ENCODE measurements around the gene PITX2.

Gene PITX2

DNA sequence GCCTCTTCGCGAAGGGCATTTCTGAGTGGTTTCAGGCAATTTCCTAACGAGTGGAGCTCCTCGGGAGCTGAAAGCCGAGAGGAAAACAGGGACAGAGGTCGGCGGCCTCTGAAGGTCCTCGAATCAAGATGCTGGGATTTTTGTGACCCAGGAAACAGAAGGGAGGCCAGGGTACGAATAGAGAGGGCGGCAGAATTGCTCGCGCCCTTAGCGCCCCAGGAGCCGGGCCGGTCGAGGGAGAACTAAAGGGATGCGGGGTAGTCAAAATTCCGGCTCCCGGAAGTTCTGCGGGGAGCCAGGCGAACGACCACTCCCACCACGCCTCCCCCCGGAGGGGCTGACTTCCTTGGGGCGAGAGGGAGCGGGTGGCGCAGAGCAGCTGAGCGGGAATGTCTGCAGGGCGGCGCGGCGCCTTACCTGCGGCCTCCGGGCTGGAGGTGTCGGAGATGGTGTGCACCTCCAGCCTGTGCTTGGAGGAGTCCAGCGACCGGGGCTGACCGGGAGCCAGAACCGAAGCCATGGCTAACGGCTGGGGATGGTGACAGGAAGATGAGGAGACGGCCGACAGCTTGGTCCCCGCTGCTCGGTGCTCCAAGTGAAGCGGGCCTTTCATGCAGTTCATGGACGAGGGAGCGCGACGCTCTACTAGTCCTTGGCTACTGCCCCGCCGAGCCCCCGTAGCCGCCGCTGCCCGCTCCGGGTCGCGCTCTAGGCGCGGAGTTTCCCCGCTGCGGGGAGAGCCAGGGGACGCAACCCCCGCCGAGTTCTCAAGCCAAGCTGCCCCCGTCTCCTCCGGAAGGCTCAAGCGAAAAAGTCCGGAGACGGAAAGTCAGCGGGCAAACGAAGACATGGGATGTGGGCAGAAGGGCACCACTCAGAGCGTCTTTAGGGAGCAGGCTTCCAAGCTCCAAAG is 782 bp downstream of the PITX2 start:
- no peak for DNase-seq

DNA sequence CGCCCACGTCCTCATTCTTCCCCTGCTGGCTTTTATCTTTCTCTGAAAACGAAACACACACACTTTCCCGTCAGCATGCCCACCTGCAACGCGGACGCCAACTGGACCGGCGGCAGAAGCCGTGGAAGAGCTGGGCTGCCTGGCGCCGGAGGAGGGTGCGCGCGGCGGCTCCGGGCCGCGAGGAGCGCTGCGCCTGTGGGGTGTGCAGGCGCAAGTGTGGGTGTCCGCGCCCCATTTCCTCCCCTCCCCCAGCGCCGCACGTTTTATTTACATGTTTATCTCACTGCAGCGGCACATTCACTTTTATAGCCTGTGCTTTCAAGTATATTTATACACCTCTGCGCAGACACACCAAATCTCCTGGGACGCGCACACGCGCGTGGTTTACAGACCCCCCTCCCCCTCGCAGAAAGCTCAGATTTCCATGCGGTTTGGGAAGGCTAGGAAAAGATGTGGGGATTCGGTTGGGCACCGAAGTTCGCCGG is 1.5 kb downstream of the PITX2 start:
- no peak for DNase-seq

DNA sequence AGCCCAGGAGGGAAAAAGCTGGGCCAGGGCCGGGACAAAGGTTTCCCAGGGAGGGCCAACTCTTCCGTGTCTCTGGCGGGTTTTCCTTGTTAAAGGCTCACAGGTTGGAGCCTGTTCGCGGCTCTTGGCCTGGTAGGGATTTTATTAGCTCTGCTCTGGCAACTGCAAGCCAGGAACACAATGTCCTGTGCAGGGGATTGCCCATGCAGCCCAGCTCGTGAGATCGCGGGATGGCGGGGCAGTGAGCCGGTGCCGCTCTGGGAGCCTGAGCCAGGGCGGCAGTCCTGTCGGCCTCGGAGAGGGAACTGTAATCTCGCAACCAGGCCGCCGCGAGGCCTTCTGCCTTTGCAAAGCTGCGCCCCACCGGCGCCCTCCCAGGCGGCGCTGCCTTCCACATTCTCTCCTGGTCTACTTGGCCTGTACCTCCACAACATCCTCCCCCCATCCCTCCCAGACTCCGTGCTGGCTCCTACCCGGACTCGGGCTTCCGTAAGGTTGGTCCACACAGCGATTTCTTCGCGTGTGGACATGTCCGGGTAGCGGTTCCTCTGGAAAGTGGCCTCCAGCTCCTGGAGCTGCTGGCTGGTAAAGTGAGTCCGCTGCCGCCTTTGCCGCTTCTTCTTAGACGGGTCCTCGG is 2.1 kb downstream of the PITX2 start:
- no peak for DNase-seq

DNA sequence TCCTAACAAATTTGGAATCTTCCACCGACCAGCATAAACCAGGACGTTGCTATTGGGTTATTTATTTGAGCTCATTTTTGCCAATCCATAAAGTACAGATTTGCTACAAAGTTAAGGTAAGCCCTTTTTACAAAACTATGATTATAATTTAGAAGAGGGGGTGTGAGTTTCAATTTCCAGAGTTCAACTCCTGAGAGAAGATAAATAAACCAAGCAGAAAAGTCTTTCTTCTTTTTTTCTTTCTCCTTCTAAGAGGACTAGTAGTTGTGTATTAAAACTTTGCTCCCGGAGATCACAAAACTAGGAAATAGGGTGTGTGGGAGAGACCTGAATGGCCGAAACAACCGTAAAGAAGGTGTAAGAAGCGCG is 2.6 kb downstream of the PITX2 start:
- no peak for DNase-seq

- DNase-seq, result no peak
These were observed 3.2 kb downstream of the PITX2 start for GRCh38 chr4:110619463-110620247.

DNA sequence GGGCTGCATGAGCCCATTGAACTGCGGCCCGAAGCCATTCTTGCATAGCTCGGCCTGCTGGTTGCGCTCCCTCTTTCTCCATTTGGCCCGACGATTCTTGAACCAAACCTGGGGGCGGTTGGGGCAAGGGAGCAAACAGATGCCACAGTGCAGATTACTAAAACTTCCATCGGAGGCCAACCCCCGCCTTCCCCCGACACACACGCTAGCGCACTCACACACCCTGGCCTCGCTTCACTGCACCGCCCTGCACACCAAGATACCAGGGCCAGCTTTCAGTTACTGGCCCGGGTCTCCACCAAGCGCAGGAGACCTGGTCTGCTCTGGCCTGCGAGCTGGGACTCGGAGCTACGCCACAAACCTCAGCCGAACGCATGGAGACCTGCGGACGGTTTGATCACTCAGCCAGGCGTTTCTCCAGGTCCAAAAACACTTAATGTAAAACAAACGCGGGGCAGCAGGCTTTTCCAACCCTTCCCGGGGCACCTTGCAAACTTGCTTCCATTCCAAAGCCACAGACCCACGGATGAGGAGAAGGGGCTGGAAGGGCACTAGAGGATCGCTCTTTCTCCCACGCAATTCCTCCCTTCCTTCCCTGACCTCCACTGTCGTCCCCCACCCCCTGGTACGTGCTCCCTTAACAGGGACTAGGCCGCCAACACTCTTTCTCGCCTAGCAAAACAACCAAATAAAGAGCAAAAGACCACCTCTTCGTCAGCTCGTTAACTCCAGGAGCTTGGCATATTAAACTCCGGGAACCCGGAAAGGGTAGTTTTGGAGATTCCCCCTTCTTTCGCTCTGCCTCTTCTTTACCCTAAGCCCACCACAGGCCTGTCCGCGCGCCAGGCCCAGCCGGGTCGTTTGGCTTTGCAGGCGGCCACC is 4.1 kb downstream of the PITX2 start:
- no peak for DNase-seq

DNA sequence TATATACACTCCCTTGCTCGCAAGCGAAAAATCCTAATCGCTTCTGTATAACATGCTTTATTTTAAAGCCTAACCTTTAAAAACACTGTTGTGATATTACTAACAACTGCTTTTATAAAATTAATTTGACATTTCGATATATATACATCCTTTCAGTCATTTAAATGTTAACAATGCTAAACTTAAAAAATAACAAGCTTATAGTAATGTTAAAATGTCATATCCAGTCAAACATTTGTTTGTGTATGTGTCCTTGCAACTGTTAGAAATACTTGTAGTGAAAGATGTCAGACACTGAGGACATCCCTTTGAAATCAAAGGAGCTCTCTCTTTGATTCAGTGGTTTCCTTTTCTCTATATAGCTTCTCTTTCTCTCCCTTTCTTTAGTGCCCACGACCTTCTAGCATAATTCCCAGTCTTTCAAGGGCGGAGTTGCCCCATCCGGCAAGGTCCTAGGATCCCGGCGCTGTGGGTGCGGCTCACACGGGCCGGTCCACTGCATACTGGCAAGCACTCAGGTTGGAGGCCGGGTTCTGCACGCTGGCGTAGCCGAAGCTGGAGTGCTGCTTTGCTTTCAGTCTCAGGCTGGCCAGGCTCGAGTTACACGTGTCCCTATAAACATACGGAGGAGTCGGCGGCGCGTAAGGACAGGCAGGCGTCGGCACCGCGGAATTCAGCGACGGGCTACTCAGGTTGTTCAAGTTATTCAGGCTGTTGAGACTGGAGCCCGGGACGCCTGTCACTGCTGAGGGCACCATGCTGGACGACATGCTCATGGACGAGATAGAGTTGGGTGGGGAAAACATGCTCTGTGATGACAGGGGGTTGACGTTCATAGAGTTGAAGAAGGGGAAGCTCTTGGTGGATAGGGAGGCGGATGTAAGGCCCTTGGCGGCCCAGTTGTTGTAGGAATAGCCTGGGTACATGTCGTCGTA is 5.0 kb downstream of the PITX2 start:
- DNase-seq, result no peak

DNA sequence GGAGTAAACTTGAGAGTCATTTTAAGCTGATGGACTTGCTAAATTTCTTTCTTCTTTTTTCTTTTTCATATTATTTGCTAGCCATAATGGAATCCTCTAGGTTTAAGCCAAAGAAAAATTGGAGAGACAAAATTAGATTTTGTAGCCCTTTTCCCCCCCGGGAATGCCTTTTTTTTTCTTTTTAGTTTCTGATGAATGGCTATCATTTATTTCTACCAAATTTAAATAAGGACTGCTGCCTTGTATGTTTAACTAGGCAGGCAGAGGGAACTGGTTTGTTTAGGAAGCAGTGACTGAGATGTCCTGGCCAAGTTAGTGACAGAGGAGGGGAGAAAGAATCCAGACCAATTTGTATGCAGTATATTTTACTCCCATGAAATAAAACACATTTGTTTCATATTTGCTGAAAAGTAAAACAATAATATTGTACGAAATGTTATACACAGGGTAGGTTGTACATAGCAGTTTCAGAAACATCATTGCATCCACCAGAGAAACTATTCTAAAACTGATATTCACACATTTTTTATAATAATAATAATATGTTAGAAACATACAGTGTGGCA is 5.7 kb downstream of the PITX2 start:
- DNase-seq, result no peak

GRCh38 chr4:110616238-110617074 is 6.4 kb downstream of the PITX2 start:
- no peak for DNase-seq

GRCh38 chr4:110615353-110616237 is 7.3 kb downstream of the PITX2 start:
- DNase-seq, result no peak

GRCh38 chr4:110614976-110615352 is 7.9 kb downstream of the PITX2 start:
- no peak for DNase-seq

DNA sequence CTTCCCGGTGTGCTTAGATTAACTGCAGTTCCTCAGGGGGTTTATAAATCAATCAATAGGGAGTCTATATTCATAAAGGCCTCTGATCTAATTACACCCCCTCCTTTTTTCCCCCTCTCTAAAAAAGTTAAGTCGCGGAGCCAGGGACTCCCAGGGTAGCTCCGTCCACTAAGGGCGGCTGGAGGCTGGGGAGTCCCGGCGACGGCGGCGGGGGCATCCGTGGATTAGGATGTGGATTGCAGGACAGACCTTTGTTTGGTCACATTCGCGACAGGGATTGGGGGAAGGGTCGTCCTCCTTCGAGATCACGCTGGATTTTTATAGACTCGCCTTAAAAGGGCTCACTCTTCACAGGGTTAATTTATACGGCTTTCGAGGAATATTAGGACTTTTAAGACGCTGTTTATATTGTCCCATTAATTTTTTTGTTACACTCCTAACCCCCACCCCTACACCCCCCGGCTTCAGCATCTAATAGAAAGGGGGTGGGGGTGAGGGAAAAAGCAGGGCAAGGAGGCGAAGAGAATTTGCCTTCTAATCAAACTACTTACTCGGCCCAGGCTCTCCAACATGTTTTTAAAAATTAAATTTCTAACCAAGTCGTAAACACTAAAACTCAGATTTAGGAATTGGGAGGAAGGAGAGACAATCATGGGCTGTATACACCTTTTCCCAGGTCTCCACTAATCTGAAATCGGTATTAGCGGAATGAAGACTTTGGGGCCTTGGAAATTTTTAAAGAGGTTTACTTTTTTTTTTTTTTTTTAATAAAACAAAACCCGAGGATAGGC is 8.5 kb downstream of the PITX2 start:
- DNase-seq, result no peak

DNA sequence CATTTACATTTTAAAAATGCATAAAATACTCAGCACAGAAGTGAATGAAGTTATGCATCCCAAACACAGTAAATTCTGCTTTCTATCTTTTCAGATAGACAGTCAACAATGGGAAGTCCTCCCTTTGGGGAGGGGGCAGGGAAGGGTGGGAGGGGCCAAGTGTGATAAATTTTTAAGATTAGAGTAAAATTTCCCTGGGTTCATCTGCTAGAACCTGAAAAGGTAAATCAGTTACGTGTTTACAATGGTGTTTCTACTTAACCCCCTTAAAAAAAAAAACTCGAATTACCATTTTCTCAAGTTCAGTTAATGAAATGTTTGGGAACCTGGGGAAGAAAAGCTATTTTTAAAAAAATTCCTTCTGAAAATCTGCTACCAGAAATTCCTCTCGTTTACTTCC is 9.1 kb downstream of the PITX2 start:
- DNase-seq, result no peak

GRCh38 chr4:110612631-110613269 is 10.1 kb downstream of the PITX2 start:
- no peak for DNase-seq

DNA sequence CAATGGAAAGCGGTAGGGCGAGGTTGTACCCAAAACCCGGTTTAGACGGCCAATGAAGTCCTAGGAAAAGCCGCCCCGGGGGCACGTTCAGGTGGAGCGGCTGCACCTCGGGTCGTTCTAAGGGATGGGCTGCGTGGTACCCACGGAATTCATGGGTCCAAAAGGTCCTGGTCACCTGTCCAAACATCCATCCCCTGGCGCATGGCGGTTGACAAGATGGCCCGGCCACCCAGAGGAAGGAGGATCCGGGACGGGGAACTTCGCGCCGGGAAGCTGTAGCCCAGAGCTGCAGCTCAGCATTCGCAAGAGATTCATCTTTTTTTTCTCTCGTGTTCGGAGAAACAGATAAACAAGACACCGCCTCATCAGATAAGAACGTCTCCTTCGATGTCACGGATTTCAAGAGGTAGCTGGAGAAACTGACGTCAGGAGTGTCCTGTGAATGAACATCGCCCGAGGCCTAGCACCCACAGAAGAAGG is 10.9 kb downstream of the PITX2 start:
- DNase-seq, result no peak

DNA sequence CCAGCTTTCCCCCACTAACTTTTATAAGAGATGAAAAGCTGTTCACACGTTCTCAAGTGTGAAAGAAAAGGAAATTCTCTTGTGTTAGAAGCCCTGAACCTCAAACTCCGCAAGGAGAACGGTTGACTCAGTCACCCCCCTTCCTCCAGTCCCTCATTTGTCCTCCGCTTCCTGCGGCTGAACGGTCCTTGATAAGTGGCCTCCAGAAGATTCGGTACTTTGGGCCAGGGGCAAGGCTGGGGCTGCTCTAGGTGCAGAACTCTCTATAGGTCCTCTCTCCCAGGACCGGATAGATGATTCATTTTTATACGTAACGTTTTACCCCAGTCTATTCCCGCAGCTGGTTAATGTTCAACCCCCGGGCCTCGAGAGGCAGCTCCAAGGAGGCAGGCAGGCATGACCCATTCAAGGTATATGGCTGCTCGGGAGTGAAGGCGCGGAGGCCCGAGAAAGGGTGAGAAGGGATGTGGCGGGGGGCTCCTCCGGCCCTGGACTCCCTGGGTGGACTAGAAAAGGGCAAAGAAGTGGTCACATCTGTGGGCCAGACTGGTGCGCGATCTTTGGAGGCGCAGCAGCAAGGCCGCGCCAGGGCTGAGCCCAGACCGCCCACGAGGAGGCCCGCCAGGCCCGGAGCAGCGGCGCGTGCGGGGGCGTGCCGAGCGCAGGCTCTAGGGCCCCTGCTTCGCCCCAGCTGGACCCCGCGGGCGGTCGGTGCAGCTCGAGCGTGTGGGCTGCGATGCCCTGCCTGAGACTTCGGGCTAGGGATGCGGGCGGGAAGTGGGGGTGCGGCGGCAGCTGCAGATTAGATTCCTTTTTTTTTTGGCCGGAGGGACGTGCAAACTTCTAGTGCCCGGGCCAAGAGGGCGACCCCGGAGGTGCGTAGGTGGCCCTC is 11.7 kb downstream of the PITX2 start:
- DNase-seq, result no peak

- DNase-seq, result no peak
These were observed 12.3 kb downstream of the PITX2 start for GRCh38 chr4:110610620-110610939.
